HEK293 (cell line): Measurements from ENCODE around the gene IGSF23.

Experiments used
- ATF2 ChIP-seq: fragments of 450-650 bp; formaldehyde crosslinking; IDR thresholded peaks from 2 replicates; pipeline ENCODE4 v1.5.1; 2016; ENCODE audit warnings: missing biosample characterization, missing genetic modification characterization, low read depth
- CTCF ChIP-seq: fragments of 450-650 bp; formaldehyde crosslinking; IDR thresholded peaks from 2 replicates; pipeline ENCODE4 v1.5.1; 2016; ENCODE audit warnings: missing biosample characterization, missing genetic modification characterization
- MYNN ChIP-seq: fragments of 450-650 bp; formaldehyde crosslinking; IDR thresholded peaks from 2 replicates; pipeline ENCODE4 v1.5.1; 2016; ENCODE audit warnings: missing biosample characterization, missing genetic modification characterization, borderline replicate concordance
- SP2 ChIP-seq: fragments of 450-650 bp; formaldehyde crosslinking; IDR thresholded peaks from 2 replicates; pipeline ENCODE4 v1.5.1; 2016; ENCODE audit warnings: missing biosample characterization, missing genetic modification characterization
- TCF7L2 ChIP-seq: IDR thresholded peaks from 2 replicates; pipeline ENCODE4 v1.6.1; 2011; ENCODE audit warnings: low read depth, mild to moderate bottlenecking, inconsistent platforms, low read length, moderate library complexity, borderline replicate concordance
- ZNF112 ChIP-seq: fragments of 450-650 bp; formaldehyde crosslinking; IDR thresholded peaks from 2 replicates; pipeline ENCODE4 v1.5.0; 2017; ENCODE audit warnings: missing biosample characterization, missing genetic modification characterization
- ZNF2 ChIP-seq: fragments of 450-650 bp; formaldehyde crosslinking; IDR thresholded peaks from 2 replicates; pipeline ENCODE4 v1.5.1; 2016; ENCODE audit warnings: missing biosample characterization, missing genetic modification characterization
- ZNF660 ChIP-seq: fragments of 450-650 bp; IDR thresholded peaks from 2 replicates; pipeline ENCODE4 v1.5.1; 2018; ENCODE audit warnings: missing biosample characterization, mild to moderate bottlenecking, missing genetic modification characterization
- ZNF785 ChIP-seq: fragments of 450-650 bp; formaldehyde crosslinking; IDR thresholded peaks from 2 replicates; pipeline ENCODE4 v1.5.1; 2016; ENCODE audit warnings: missing biosample characterization, missing genetic modification characterization
- TF ChIP-seq, protein P1 (sequence below): fragments of 450-650 bp; formaldehyde crosslinking; IDR thresholded peaks from 2 replicates; pipeline ENCODE4 v1.5.1; 2016; ENCODE audit warnings: missing biosample characterization, missing genetic modification characterization
- TF ChIP-seq, protein P2 (sequence below): fragments of 450-650 bp; formaldehyde crosslinking; IDR thresholded peaks from 2 replicates; pipeline ENCODE4 v1.5.1; 2016; ENCODE audit warnings: missing biosample characterization, missing genetic modification characterization

- no peak for TF ChIP-seq CTCF (tag by site-specific recombination)
- TF ChIP-seq, protein P1, sequence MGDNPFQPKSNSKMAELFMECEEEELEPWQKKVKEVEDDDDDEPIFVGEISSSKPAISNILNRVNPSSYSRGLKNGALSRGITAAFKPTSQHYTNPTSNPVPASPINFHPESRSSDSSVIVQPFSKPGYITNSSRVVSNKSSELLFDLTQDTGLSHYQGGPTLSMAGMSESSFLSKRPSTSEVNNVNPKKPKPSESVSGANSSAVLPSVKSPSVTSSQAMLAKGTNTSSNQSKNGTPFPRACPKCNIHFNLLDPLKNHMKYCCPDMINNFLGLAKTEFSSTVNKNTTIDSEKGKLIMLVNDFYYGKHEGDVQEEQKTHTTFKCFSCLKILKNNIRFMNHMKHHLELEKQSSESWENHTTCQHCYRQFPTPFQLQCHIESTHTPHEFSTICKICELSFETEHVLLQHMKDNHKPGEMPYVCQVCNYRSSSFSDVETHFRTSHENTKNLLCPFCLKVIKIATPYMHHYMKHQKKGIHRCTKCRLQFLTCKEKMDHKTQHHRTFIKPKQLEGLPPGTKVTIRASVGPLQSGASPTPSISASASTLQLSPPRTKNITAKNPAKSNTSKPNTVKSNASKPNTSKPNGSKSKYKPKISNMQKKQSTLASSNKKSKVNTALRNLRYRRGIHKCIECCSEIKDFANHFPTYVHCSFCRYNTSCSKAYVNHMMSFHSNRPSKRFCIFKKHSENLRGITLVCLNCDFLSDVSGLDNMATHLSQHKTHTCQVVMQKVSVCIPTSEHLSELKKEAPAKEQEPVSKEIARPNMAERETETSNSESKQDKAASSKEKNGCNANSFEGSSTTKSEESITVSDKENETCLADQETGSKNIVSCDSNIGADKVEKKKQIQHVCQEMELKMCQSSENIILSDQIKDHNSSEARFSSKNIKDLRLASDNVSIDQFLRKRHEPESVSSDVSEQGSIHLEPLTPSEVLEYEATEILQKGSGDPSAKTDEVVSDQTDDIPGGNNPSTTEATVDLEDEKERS: no peak
- TF ChIP-seq TCF7L2: no peak
- TF ChIP-seq ZNF2 (tag by site-specific recombination): no peak
- TF ChIP-seq MYNN (tag by site-specific recombination): no peak
- TF ChIP-seq ZNF112: no peak
- TF ChIP-seq SP2 (tag by site-specific recombination): no peak
- peak; percentile 5; the same call in 1 of the 2 replicates for TF ChIP-seq ATF2 (tag by site-specific recombination)
- TF ChIP-seq ZNF660 (tag by site-specific recombination): no peak
- TF ChIP-seq ZNF785 (tag by site-specific recombination): no peak
- TF ChIP-seq, protein P2, sequence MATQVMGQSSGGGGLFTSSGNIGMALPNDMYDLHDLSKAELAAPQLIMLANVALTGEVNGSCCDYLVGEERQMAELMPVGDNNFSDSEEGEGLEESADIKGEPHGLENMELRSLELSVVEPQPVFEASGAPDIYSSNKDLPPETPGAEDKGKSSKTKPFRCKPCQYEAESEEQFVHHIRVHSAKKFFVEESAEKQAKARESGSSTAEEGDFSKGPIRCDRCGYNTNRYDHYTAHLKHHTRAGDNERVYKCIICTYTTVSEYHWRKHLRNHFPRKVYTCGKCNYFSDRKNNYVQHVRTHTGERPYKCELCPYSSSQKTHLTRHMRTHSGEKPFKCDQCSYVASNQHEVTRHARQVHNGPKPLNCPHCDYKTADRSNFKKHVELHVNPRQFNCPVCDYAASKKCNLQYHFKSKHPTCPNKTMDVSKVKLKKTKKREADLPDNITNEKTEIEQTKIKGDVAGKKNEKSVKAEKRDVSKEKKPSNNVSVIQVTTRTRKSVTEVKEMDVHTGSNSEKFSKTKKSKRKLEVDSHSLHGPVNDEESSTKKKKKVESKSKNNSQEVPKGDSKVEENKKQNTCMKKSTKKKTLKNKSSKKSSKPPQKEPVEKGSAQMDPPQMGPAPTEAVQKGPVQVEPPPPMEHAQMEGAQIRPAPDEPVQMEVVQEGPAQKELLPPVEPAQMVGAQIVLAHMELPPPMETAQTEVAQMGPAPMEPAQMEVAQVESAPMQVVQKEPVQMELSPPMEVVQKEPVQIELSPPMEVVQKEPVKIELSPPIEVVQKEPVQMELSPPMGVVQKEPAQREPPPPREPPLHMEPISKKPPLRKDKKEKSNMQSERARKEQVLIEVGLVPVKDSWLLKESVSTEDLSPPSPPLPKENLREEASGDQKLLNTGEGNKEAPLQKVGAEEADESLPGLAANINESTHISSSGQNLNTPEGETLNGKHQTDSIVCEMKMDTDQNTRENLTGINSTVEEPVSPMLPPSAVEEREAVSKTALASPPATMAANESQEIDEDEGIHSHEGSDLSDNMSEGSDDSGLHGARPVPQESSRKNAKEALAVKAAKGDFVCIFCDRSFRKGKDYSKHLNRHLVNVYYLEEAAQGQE (tag by site-specific recombination): no peak
Observed at GRCh38 chr19:44617110-44617880, 3.9 kb downstream of the IGSF23 start.
